ENCODE measurements around the gene CXCR6.

DNA sequence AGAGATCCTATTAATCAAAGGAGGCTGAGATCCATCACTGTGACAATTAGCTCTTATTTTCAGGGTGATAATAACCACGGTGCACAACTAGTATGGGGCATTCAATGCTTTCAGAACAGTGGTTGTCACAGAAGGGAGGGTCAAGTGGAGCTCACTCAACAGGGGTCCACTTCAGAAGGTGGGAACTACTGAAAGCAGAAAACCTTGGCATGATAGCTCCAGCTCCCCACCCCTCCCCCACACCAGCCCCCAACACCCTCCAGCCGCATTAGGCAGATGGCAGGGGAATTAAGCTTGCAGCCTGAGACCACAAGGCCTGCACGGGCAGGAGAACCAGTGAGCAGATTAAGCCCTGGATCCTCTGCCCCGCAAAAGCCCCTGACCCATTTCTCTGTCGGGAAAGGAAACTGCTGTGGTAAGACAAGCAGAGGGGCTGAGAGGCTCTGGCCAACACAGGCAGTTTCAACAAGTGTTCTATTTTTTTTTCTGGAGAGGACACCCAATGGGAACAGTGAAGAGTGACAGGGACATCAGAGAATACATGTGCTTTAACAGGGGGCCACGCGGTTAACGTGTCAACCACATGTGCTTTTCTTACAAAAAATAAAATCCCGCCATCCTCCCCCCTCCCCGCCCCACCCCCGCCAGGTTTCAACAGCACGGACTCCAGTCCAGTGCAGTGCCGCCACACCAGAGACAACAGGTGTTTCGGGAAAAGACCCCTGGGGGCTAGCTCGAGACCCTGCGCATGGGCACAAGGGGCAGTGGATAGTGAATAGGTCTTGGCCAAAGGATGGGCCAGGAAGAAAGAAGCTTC, 51.4 kb downstream of the CXCR6 start:
- TF ChIP-seq, protein P1, sequence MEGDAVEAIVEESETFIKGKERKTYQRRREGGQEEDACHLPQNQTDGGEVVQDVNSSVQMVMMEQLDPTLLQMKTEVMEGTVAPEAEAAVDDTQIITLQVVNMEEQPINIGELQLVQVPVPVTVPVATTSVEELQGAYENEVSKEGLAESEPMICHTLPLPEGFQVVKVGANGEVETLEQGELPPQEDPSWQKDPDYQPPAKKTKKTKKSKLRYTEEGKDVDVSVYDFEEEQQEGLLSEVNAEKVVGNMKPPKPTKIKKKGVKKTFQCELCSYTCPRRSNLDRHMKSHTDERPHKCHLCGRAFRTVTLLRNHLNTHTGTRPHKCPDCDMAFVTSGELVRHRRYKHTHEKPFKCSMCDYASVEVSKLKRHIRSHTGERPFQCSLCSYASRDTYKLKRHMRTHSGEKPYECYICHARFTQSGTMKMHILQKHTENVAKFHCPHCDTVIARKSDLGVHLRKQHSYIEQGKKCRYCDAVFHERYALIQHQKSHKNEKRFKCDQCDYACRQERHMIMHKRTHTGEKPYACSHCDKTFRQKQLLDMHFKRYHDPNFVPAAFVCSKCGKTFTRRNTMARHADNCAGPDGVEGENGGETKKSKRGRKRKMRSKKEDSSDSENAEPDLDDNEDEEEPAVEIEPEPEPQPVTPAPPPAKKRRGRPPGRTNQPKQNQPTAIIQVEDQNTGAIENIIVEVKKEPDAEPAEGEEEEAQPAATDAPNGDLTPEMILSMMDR (IDR thresholded peaks at IDR 0.05), result no peak
- TF ChIP-seq POLR2AphosphoS5 (IDR thresholded peaks at IDR 0.05) (no peak), POLR2A (IDR thresholded peaks at IDR 0.05) (no peak)
